ENCODE results near the gene C16orf86.

C16orf86 gene

GRCh38 chr16:67641779-67642708 lies 24.6 kb upstream of the C16orf86 start:
- CTCF ChIA-PET = interaction anchor here (0.7 to 12.1 kb wide), 12 partner anchors 8 to 122 kb away, joined by 3 to 174 read pairs (median 9); partner anchors contain the start of genes ACD, C16orf86, CTCF and ENKD1
- POLR2A ChIA-PET = interaction anchor here (0.8 kb wide), 1 partner anchor 79 kb away, joined by 3 read pairs; no protein-coding TSS in a partner anchor
- no peak overlapping the region for H3K4me3 ChIP-seq (ENCODE audit: low read depth, low read length)
- DNase-seq (ENCODE audit: low read depth, low spot score) = no peak
- no peak for TF ChIP-seq CTCF (IDR thresholded peaks at IDR 0.05; ENCODE audit: insufficient read depth, low read length, missing control alignments)

- TF ChIP-seq CTCF (IDR thresholded peaks at IDR 0.05; ENCODE audit: insufficient read depth, low read length, missing control alignments) = no peak
- ChIA-PET POLR2A (interaction anchor here (1.0 kb wide), 1 partner anchor 82 kb away, joined by 3 read pairs; the partner anchor contains the start of gene CTCF), CTCF (interaction anchor here (1.0 to 12.1 kb wide), 18 partner anchors 10 to 162 kb away, joined by 3 to 174 read pairs (median 9); partner anchors contain the start of genes ACD, ATP6V0D1, C16orf86 and CTCF)
- H3K4me3 ChIP-seq (ENCODE audit: low read depth, low read length) = no peak overlapping the region
- no peak for DNase-seq (ENCODE audit: low read depth, low spot score)
Observed at GRCh38 chr16:67644038-67644437, 22.6 kb upstream of the C16orf86 start.

GRCh38 chr16:67645397-67646121 lies 21.1 kb upstream of the C16orf86 start:
- POLR2A ChIA-PET = no interaction called here
- no peak overlapping the region for H3K4me3 ChIP-seq (ENCODE audit: low read depth, low read length)
- DNase-seq (ENCODE audit: low read depth, low spot score) = no peak
- CTCF ChIA-PET = interaction anchor here (0.6 to 12.1 kb wide), 22 partner anchors 9 to 164 kb away, joined by 3 to 174 read pairs (median 6); partner anchors contain the start of genes ACD, ATP6V0D1, C16orf86 and CTCF
- TF ChIP-seq CTCF (IDR thresholded peaks at IDR 0.05; ENCODE audit: insufficient read depth, low read length, missing control alignments) = no peak

- H3K4me3 ChIP-seq (ENCODE audit: low read depth, low read length) = no peak overlapping the region
- no peak for TF ChIP-seq CTCF (IDR thresholded peaks at IDR 0.05; ENCODE audit: insufficient read depth, low read length, missing control alignments)
- ChIA-PET CTCF (interaction anchor here (1.0 to 12.1 kb wide), 3 partner anchors 85 to 127 kb away, joined by 3 to 174 read pairs (median 148); partner anchors contain the start of gene CTCF), POLR2A (no interaction called here)
- no peak for DNase-seq (ENCODE audit: low read depth, low spot score)
Observed at GRCh38 chr16:67647111-67647651, 19.4 kb upstream of the C16orf86 start.

- ChIA-PET POLR2A (no interaction called here), CTCF (interaction anchor here (1.0 to 12.1 kb wide), 3 partner anchors 85 to 127 kb away, joined by 3 to 174 read pairs (median 148); partner anchors contain the start of gene CTCF)
- DNase-seq (ENCODE audit: low read depth, low spot score) = no peak
- no peak for TF ChIP-seq CTCF (IDR thresholded peaks at IDR 0.05; ENCODE audit: insufficient read depth, low read length, missing control alignments)
- no peak overlapping the region for H3K4me3 ChIP-seq (ENCODE audit: low read depth, low read length)
Observed at GRCh38 chr16:67647681-67648080, 18.9 kb upstream of the C16orf86 start.

Data from AG04449 (cell line).